Stomach (tissue), 4 donors: ENCODE data around the gene RASD2.

Experiments
- CTCF ChIP-seq, 7 experiments: fragments of 450-650 bp in 4 of 7; fragments of 200-600 bp in 3 of 7; sonication (generic) in 3 of 7; IDR thresholded peaks; one replicate each; pipeline ENCODE4 v1.5.1; 2016 to 2019; ENCODE audit warnings: antibody characterized with exemption in 7 of 7, control low read depth in 2 of 7, mild to moderate bottlenecking in 1 of 7
- POLR2AphosphoS5 ChIP-seq, 3 donors: sonication (generic); formaldehyde crosslinking; IDR thresholded peaks; one replicate each; pipeline ENCODE4 v1.6.1; 2016; ENCODE audit warnings: antibody characterized with exemption in 3 of 3

DNA sequence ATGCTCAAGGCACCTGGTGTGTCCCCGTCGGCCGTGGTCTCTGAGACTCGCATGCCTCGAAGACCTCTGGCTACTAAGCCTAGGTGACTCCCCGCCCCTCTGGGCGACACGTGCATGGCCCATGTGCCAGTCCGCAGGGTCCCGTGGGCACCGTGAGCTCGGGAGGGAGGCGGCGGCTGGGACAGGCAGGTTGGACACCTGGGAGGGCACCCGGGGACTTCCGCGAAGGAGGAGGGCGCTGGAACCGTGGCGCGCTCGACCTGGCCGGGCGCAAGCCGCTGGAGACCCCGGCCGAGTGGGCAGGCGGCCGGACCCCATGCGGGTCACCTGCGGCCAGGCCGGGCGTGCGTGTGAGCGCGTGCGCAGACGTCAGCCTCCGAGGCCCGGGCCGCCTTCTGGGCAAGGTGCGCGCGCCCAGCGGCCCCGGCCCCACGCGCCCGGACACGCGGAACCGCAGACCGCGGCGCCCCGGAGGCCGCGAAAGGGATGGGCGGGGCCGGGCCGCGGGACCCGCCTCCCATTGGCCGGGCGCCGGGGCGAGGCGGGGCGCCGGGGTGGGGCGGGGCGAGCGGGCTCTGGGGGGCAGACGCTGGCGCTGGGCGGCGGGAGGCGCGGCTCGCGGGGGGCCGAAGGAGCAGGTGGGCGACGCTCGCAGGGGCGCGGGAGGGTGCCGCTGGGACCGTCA is 579 bp upstream of the RASD2 start:
- TF ChIP-seq CTCF (IDR thresholded peaks at IDR 0.05) = no peak
- no peak for TF ChIP-seq POLR2AphosphoS5 (IDR thresholded peaks at IDR 0.05)
